Endometrial microvascular endothelial cells (primary cell): ENCODE results near the gene SNURF. TPM values are rescaled to one million over a fixed set of nuclear protein-coding genes. Genes with fewer than 3 reads are reported as not detected.
"Not testable (repeated sequence)": the region's sequence is repeated elsewhere in the genome, so short reads cannot be mapped to it uniquely, and the experiment has no call there.

ENCODE experiments used
- in situ Hi-C: cut with HindIII; loops from 2 replicates; pipeline ENCODE4 v1.10.0; 2017; ENCODE audit warnings: low sequenced_read_pairs, low pct_unique_long_range_greater_than_20kb; ENCODE audit errors: inconsistent ontology term
- total RNA-seq: library from RNA; depleted of rRNA; stranded (reverse); fragments of >200 nt; gene quantifications from one replicate; pipeline ENCODE4 v1.2.3, GENCODE V29; 2015; ENCODE audit errors: inconsistent ontology term

Gene SNURF
- total RNA-seq, 1 donor from 2014 or later: 4.8 TPM

DNA sequence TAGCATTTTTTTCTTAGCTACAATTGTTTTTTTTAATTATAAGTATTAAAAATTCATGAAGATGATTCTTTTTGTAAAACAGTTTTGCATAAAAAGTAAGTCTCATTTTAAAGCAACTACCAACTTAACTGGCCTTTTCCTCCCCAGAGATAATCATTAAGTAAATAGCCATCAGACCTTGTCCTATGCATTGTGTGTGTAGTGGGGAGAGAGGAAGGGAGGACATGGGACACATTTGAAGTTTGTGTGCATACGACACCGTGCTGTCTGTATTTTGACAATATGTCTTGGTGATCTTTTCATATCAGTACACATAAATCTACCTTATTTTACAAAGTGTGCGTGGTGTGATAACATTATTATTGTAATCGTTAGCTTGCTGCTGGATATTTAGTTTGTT is 8.1 kb downstream of the SNURF start:
- in situ Hi-C loops: no loop called here

GRCh38 chr15:24966364-24967103 is 11.7 kb downstream of the SNURF start:
- in situ Hi-C loops: no loop called here

- in situ Hi-C loops: no loop called here
Measured at GRCh38 chr15:24971052-24971451, 16.3 kb downstream of the SNURF start.

DNA sequence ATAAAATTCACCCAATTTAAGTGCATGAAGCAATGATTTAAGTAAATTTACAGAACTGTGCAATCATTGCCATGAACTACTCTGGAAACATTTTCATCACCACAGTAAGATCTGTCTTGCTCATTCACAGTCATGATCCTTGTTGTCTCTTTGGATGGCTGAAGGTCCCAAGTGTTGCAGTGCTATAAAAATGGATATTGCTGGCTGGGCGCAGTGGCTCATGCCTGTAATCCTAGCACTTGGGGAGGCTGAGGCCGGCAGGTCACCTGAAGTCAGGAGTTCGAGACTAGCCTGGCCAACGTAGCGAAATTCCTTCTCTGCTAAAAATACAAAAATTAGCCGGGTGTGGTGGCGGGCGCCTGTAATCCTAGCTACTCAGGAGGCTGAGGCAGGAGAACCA is 17.0 kb downstream of the SNURF start:
- in situ Hi-C loops: no loop called here

GRCh38 chr15:24972707-24973106 is 17.9 kb downstream of the SNURF start:
- in situ Hi-C loops: not testable (repeated sequence)

GRCh38 chr15:24976932-24977331 is 22.1 kb downstream of the SNURF start:
- in situ Hi-C loops: no loop called here

DNA sequence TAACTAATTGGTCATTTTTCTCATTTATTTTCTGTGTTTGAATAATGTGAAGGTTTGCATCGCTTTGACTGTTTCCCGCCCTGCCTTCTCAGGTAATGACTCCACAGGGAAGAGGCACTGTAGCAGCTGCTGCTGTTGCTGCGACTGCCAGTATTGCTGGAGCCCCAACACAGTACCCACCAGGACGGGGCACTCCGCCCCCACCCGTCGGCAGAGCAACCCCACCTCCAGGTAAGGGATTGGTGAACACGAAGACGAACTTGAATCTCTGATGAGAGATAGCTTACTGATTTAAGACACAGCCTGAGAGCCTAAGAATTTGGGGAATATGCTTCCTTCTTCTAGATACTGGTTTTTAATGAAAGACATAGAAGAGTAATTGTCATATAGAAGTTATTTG is 22.9 kb downstream of the SNURF start:
- in situ Hi-C loops: no loop called here

DNA sequence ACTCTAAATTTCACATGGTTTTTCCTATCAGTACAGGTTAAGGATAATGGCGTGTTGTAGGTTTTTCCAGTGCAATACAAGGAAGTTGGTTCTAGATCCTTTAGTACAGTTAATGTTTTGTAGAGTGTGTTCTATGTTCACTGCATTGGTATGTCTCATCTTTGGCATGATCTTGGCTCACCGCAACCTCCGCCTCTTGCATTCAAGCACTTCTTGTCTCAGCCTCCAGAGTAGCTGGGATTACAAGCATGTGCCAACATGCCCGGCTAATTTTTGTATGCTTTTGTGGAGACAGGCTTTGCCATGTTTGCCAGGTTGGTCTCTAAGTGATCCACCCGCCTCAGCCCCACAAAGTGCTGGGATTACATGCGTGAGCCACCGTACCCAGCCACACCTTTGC is 30.4 kb downstream of the SNURF start:
- in situ Hi-C loops: no loop called here

DNA sequence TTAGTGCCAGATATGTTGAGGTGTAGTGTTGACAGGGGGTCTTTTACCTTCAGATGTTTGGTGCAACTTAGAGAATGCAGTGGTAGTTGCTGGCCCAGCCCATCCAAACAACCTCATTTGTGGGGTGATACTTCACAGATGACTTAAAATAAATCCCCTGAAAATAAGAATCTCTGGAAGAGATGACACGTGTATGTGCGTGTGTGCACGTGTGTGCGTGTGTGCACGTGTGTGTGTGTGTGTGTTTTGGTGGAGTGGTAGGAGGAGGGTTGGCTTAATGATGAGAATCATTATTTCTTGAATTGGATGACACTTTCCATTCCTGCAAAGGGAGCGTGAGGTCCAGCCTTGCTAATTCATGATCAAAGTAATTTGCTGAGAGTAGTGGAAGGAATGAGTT is 31.9 kb downstream of the SNURF start:
- in situ Hi-C loops: no loop called here

Other genes starting within 250 kb of the SNURF start
- 44.4 TPM for gene SNRPN, start within 50 bp of the SNURF start, total RNA-seq